GM23338 (cell line): ENCODE data around the gene RBM44. TPM values are rescaled to one million over a fixed set of nuclear protein-coding genes. Genes with fewer than 3 reads are reported as not detected.

Experiments
- ATAC-seq: fragments of 200-7000 bp; cut with Tn5 transposase; 3 replicates; pipeline ENCODE4 v1.9.1; 2020
- DNase-seq: peaks from one replicate; pipeline ENCODE4 v3.0.0-alpha.2; 2015; ENCODE audit warnings: low spot score
- H2AFZ ChIP-seq: fragments of 200-600 bp; sonication (generic); 2 replicates; pipeline ENCODE4 v1.8.0; 2016; ENCODE audit warnings: antibody characterized with exemption, mild to moderate bottlenecking, moderate library complexity
- H3F3A ChIP-seq: fragments of 200-600 bp; sonication (generic); replicated peaks from 2 replicates; pipeline ENCODE4 v1.8.0; 2017; ENCODE audit warnings: antibody characterized with exemption, mixed run types, low read depth
- H3K27ac ChIP-seq: fragments of 200-600 bp; sonication (generic); 2 replicates; pipeline ENCODE4 v1.6.1; 2016; ENCODE audit warnings: low read depth
- H3K27me3 ChIP-seq: fragments of 200-600 bp; sonication (generic); 2 replicates; pipeline ENCODE4 v1.8.0; 2016; ENCODE audit warnings: mild to moderate bottlenecking, mixed run types, moderate library complexity; ENCODE audit not compliant: insufficient read depth
- H3K36me3 ChIP-seq: fragments of 200-600 bp; sonication (generic); 2 replicates; pipeline ENCODE4 v1.8.0; 2016; ENCODE audit warnings: mild to moderate bottlenecking; ENCODE audit not compliant: insufficient read depth
- H3K4me1 ChIP-seq: fragments of 200-600 bp; sonication (generic); 2 replicates; pipeline ENCODE4 v1.8.0; 2016; ENCODE audit warnings: mild to moderate bottlenecking, moderate library complexity; ENCODE audit not compliant: insufficient read depth
- H3K4me2 ChIP-seq: fragments of 200-600 bp; sonication (generic); 2 replicates; pipeline ENCODE4 v1.7.1; 2017; ENCODE audit warnings: mixed run types
- H3K4me3 ChIP-seq: fragments of 200-600 bp; sonication (generic); 2 replicates; pipeline ENCODE4 v1.6.1; 2016; ENCODE audit warnings: mixed run types
- H3K79me2 ChIP-seq: fragments of 200-600 bp; sonication (generic); replicated peaks from 2 replicates; pipeline ENCODE4 v1.8.0; 2017; ENCODE audit warnings: mild to moderate bottlenecking; ENCODE audit not compliant: insufficient read depth
- H3K9me2 ChIP-seq: fragments of 200-600 bp; sonication (generic); 2 replicates; pipeline ENCODE4 v1.8.0; 2017; ENCODE audit not compliant: insufficient read depth
- H4K20me1 ChIP-seq: fragments of 200-600 bp; sonication (generic); replicated peaks from 2 replicates; pipeline ENCODE4 v1.8.0; 2017; ENCODE audit warnings: mild to moderate bottlenecking; ENCODE audit not compliant: insufficient read depth
- H3K27ac Mint-ChIP-seq: 2 replicates; pipeline ENCODE4 v1.8.0; 2020; ENCODE audit warnings: inconsistent platforms, mild to moderate bottlenecking, moderate library complexity, mixed read lengths
- H3K27me3 Mint-ChIP-seq: 3 replicates; pipeline ENCODE4 v1.8.0; 2022; ENCODE audit warnings: low read depth, mild to moderate bottlenecking, moderate library complexity, mixed read lengths, inconsistent platforms; ENCODE audit not compliant: insufficient read depth, poor library complexity
- H3K36me3 Mint-ChIP-seq: 3 replicates; pipeline ENCODE4 v1.8.0; 2021; ENCODE audit warnings: low read depth, mild to moderate bottlenecking, inconsistent platforms, moderate library complexity, mixed read lengths
- H3K4me1 Mint-ChIP-seq: 3 replicates; pipeline ENCODE4 v1.8.0; 2020; ENCODE audit warnings: mild to moderate bottlenecking, inconsistent platforms, mixed read lengths
- H3K4me3 Mint-ChIP-seq: 3 replicates; pipeline ENCODE4 v1.8.0; 2021; ENCODE audit warnings: moderate library complexity, mild to moderate bottlenecking, inconsistent platforms, mixed read lengths
- H3K9me3 Mint-ChIP-seq: 3 replicates; pipeline ENCODE4 v1.8.0; 2020; ENCODE audit warnings: moderate library complexity, mild to moderate bottlenecking, inconsistent platforms, mixed read lengths
- CREB1 ChIP-seq: fragments of 250-450 bp; sonication (Bioruptor Pico); IDR thresholded peaks from 2 replicates; pipeline ENCODE4 v1.5.0; 2020; ENCODE audit warnings: low read depth, mild to moderate bottlenecking, moderate library complexity
- EZH2 ChIP-seq: fragments of 200-600 bp; sonication (generic); IDR thresholded peaks from one replicate; pipeline ENCODE4 v1.8.0; 2017; ENCODE audit warnings: antibody characterized with exemption, mild to moderate bottlenecking, low read depth; ENCODE audit not compliant: unreplicated experiment
- EZH2phosphoT487 ChIP-seq: fragments of 200-600 bp; sonication (generic); IDR thresholded peaks from one replicate; pipeline ENCODE4 v1.8.1; 2018; ENCODE audit warnings: antibody characterized with exemption; ENCODE audit not compliant: unreplicated experiment
- JUNB ChIP-seq: IDR thresholded peaks from one replicate; pipeline ENCODE4 v1.6.1; 2016; ENCODE audit warnings: antibody characterized with exemption; ENCODE audit not compliant: unreplicated experiment
- NANOG ChIP-seq: IDR thresholded peaks from 2 replicates; pipeline ENCODE4 v1.6.1; 2016; ENCODE audit warnings: antibody characterized with exemption, borderline replicate concordance
- POLR2AphosphoS5 ChIP-seq: IDR thresholded peaks from 2 replicates; pipeline ENCODE4 v1.6.1; 2016; ENCODE audit warnings: antibody characterized with exemption, low read depth
- STAT1 ChIP-seq: IDR thresholded peaks from one replicate; pipeline ENCODE4 v1.6.1; 2016; ENCODE audit warnings: antibody characterized with exemption; ENCODE audit not compliant: unreplicated experiment
- ZNF114 ChIP-seq: fragments of 250-450 bp; sonication (Bioruptor Pico); IDR thresholded peaks from 2 replicates; pipeline ENCODE4 v1.5.0; 2020; ENCODE audit warnings: mild to moderate bottlenecking, moderate library complexity
- ZNF331 ChIP-seq: fragments of 250-450 bp; sonication (Bioruptor Pico); IDR thresholded peaks from 2 replicates; pipeline ENCODE4 v1.5.0; 2020; ENCODE audit warnings: low read depth, mild to moderate bottlenecking, moderate library complexity
- polyA plus RNA-seq: library from polyadenylated mRNA; unstranded; fragments of >200 nt; fragmentation: Nextera tagmentation; extraction: Ambion mirVana; gene quantifications from 2 replicates; pipeline ENCODE4 v1.2.1, GENCODE V29; 2016
- total RNA-seq: library from RNA; depleted of rRNA; stranded (reverse); fragments of >200 nt; shearing (Covaris generic); gene quantifications from 2 replicates; pipeline ENCODE4 v1.2.3, GENCODE V29; 2014
- TF ChIP-seq, protein P1 (sequence below): IDR thresholded peaks from 2 replicates; pipeline ENCODE4 v1.6.1; 2016; ENCODE audit warnings: antibody characterized with exemption
- TF ChIP-seq, protein P2 (sequence below): fragments of 250-450 bp; sonication (Bioruptor Pico); IDR thresholded peaks from 2 replicates; pipeline ENCODE4 v1.5.0; 2020; ENCODE audit warnings: mild to moderate bottlenecking, moderate library complexity
- TF ChIP-seq, protein P3 (sequence below), 2 experiments: fragments of 200-600 bp in 1 of 2; sonication (generic) in 1 of 2; conservative IDR thresholded peaks; 2 replicates each; pipeline versions ENCODE4 v1.5.1 to v1.6.1; 2016 to 2017; ENCODE audit warnings: antibody characterized with exemption in 2 of 2, low read depth in 2 of 2, mild to moderate bottlenecking in 2 of 2, moderate library complexity in 1 of 2
- TF ChIP-seq, protein P4 (sequence below): IDR thresholded peaks from one replicate; pipeline ENCODE4 v1.6.1; 2018; ENCODE audit warnings: antibody characterized with exemption; ENCODE audit not compliant: unreplicated experiment

RBM44 gene
- total and polyA plus RNA-seq, 2 experiments from 2014 or later: 0.29 to 0.87 TPM

DNA sequence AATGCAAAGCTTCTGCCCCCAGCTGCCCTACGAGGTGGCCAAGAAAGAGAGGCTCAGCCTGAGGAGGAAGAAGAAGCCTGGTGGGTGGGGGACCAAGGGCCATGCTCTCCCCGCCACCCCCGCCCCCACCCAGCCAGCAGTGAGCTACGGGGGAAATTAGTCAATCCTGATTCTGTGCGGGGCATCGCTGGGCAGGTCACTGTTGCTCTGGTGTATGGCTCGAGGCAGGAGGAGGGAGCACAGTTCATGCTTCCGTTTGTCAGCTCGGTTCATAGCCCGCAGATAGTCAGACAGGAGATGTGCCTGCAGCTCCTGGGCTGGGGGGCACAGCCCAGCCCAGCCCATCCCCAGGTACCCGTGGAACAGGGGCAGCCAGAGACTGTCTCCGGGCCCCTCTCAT lies 78.0 kb downstream of the RBM44 start:
- Histone ChIP-seq H3K9me2 (no peaks in the 10 kb centered on the region), H3K4me3 (no peak overlapping the region)
- H3K27ac Mint-ChIP-seq: no peak overlapping the region

More for the DNA sequence above, 78.0 kb downstream of the RBM44 start:
- Histone ChIP-seq H4K20me1 (no peaks in the 10 kb centered on the region), H3F3A (no peaks in the 10 kb centered on the region), H2AFZ (no peak overlapping the region), H3K27ac (no peak overlapping the region), H3K36me3 (no peaks in the 10 kb centered on the region), H3K79me2 (no peaks in the 10 kb centered on the region), H3K27me3 (no peaks in the 10 kb centered on the region), H3K4me1 (no peaks in the 10 kb centered on the region), H3K4me2 (no peak overlapping the region)
- Mint-ChIP-seq H3K4me3 (no peak overlapping the region), H3K4me1 (peaks cover 6% of the 10 kb centered on the region), H3K36me3 (no peaks in the 10 kb centered on the region), H3K9me3 (peaks cover 2% of the 10 kb centered on the region; the same call in 1 of the 3 replicates), H3K27me3 (peaks cover 6% of the 10 kb centered on the region)
- ATAC-seq (no peak), DNase-seq (no peak)
- TF ChIP-seq, protein P1, sequence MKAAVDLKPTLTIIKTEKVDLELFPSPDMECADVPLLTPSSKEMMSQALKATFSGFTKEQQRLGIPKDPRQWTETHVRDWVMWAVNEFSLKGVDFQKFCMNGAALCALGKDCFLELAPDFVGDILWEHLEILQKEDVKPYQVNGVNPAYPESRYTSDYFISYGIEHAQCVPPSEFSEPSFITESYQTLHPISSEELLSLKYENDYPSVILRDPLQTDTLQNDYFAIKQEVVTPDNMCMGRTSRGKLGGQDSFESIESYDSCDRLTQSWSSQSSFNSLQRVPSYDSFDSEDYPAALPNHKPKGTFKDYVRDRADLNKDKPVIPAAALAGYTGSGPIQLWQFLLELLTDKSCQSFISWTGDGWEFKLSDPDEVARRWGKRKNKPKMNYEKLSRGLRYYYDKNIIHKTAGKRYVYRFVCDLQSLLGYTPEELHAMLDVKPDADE: no peak
- no peak for TF ChIP-seq POLR2AphosphoS5
- TF ChIP-seq NANOG: no peak
- no peak for TF ChIP-seq ZNF331 (CRISPR knock-in tag)
- TF ChIP-seq EZH2: no peak
- no peak for TF ChIP-seq CREB1
- TF ChIP-seq, protein P2, sequence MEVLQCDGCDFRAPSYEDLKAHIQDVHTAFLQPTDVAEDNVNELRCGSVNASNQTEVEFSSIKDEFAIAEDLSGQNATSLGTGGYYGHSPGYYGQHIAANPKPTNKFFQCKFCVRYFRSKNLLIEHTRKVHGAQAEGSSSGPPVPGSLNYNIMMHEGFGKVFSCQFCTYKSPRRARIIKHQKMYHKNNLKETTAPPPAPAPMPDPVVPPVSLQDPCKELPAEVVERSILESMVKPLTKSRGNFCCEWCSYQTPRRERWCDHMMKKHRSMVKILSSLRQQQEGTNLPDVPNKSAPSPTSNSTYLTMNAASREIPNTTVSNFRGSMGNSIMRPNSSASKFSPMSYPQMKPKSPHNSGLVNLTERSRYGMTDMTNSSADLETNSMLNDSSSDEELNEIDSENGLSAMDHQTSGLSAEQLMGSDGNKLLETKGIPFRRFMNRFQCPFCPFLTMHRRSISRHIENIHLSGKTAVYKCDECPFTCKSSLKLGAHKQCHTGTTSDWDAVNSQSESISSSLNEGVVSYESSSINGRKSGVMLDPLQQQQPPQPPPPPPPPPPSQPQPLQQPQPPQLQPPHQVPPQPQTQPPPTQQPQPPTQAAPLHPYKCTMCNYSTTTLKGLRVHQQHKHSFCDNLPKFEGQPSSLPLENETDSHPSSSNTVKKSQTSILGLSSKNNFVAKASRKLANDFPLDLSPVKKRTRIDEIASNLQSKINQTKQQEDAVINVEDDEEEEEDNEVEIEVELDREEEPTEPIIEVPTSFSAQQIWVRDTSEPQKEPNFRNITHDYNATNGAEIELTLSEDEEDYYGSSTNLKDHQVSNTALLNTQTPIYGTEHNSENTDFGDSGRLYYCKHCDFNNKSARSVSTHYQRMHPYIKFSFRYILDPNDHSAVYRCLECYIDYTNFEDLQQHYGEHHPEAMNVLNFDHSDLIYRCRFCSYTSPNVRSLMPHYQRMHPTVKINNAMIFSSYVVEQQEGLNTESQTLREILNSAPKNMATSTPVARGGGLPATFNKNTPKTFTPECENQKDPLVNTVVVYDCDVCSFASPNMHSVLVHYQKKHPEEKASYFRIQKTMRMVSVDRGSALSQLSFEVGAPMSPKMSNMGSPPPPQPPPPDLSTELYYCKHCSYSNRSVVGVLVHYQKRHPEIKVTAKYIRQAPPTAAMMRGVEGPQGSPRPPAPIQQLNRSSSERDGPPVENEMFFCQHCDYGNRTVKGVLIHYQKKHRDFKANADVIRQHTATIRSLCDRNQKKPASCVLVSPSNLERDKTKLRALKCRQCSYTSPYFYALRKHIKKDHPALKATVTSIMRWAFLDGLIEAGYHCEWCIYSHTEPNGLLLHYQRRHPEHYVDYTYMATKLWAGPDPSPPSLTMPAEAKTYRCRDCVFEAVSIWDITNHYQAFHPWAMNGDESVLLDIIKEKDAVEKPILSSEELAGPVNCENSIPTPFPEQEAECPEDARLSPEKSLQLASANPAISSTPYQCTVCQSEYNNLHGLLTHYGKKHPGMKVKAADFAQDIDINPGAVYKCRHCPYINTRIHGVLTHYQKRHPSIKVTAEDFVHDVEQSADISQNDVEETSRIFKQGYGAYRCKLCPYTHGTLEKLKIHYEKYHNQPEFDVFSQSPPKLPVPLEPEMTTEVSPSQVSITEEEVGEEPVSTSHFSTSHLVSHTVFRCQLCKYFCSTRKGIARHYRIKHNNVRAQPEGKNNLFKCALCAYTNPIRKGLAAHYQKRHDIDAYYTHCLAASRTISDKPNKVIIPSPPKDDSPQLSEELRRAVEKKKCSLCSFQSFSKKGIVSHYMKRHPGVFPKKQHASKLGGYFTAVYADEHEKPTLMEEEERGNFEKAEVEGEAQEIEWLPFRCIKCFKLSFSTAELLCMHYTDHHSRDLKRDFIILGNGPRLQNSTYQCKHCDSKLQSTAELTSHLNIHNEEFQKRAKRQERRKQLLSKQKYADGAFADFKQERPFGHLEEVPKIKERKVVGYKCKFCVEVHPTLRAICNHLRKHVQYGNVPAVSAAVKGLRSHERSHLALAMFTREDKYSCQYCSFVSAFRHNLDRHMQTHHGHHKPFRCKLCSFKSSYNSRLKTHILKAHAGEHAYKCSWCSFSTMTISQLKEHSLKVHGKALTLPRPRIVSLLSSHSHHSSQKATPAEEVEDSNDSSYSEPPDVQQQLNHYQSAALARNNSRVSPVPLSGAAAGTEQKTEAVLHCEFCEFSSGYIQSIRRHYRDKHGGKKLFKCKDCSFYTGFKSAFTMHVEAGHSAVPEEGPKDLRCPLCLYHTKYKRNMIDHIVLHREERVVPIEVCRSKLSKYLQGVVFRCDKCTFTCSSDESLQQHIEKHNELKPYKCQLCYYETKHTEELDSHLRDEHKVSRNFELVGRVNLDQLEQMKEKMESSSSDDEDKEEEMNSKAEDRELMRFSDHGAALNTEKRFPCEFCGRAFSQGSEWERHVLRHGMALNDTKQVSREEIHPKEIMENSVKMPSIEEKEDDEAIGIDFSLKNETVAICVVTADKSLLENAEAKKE (CRISPR knock-in tag): no peak
- TF ChIP-seq STAT1: no peak
- TF ChIP-seq EZH2phosphoT487: no peak
- TF ChIP-seq, protein P3, sequence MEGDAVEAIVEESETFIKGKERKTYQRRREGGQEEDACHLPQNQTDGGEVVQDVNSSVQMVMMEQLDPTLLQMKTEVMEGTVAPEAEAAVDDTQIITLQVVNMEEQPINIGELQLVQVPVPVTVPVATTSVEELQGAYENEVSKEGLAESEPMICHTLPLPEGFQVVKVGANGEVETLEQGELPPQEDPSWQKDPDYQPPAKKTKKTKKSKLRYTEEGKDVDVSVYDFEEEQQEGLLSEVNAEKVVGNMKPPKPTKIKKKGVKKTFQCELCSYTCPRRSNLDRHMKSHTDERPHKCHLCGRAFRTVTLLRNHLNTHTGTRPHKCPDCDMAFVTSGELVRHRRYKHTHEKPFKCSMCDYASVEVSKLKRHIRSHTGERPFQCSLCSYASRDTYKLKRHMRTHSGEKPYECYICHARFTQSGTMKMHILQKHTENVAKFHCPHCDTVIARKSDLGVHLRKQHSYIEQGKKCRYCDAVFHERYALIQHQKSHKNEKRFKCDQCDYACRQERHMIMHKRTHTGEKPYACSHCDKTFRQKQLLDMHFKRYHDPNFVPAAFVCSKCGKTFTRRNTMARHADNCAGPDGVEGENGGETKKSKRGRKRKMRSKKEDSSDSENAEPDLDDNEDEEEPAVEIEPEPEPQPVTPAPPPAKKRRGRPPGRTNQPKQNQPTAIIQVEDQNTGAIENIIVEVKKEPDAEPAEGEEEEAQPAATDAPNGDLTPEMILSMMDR (conservative IDR thresholded peaks at IDR 0.05; ENCODE audit: low read depth in 2 of 2): no peak
- no peak for TF ChIP-seq JUNB
- TF ChIP-seq, protein P4, sequence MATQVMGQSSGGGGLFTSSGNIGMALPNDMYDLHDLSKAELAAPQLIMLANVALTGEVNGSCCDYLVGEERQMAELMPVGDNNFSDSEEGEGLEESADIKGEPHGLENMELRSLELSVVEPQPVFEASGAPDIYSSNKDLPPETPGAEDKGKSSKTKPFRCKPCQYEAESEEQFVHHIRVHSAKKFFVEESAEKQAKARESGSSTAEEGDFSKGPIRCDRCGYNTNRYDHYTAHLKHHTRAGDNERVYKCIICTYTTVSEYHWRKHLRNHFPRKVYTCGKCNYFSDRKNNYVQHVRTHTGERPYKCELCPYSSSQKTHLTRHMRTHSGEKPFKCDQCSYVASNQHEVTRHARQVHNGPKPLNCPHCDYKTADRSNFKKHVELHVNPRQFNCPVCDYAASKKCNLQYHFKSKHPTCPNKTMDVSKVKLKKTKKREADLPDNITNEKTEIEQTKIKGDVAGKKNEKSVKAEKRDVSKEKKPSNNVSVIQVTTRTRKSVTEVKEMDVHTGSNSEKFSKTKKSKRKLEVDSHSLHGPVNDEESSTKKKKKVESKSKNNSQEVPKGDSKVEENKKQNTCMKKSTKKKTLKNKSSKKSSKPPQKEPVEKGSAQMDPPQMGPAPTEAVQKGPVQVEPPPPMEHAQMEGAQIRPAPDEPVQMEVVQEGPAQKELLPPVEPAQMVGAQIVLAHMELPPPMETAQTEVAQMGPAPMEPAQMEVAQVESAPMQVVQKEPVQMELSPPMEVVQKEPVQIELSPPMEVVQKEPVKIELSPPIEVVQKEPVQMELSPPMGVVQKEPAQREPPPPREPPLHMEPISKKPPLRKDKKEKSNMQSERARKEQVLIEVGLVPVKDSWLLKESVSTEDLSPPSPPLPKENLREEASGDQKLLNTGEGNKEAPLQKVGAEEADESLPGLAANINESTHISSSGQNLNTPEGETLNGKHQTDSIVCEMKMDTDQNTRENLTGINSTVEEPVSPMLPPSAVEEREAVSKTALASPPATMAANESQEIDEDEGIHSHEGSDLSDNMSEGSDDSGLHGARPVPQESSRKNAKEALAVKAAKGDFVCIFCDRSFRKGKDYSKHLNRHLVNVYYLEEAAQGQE: no peak
- no peak for TF ChIP-seq ZNF114
